ENCODE data around the gene ATP11A.
"Not testable (repeated sequence)": the region's sequence is repeated elsewhere in the genome, so short reads cannot be mapped to it uniquely, and the experiment has no call there.

The ATP11A gene

DNA sequence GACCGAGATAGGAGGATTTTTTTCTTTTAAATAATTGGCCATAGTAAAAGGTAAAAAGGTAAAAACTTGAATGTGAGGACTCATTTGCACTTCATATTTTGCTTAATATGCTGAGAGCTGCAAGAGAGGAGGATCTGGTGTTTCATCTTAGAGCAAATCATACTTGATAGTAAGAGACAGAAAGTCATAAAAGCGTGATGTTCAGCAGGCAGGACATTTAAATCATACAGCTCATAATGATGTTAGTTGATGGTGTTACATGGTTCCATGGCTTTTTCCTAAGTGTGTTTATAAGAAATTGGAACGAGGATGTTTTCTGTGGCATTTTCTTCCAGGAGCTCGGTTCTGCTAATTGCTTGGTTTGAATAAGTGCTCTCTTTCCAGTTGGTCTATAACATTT is 16.3 kb downstream of the ATP11A start:
- Histone ChIP-seq H3K23ac (ENCODE audit: low read length) (no peak overlapping the region), H4K5ac (ENCODE audit: low read length) (no peak overlapping the region), H3K27ac (ENCODE audit: low read depth, low read length) (no peak overlapping the region), H3K9ac (ENCODE audit: low read length) (no peak overlapping the region), H2BK15ac (replicated peaks; ENCODE audit: low read depth) (no peak overlapping the region), H2AK5ac (ENCODE audit: low read length) (no peak overlapping the region), H4K8ac (ENCODE audit: low read depth, low read length) (no peak overlapping the region), H3K4me2 (ENCODE audit: low read length) (no peak overlapping the region), H2BK5ac (ENCODE audit: low read length) (no peak overlapping the region), H3K79me1 (ENCODE audit: low read length) (peaks cover 19% of the 10 kb centered on the region), H2BK120ac (ENCODE audit: low read depth, low read length) (no peak overlapping the region), H3K4me1 (ENCODE audit: control insufficient read depth, low read depth, low read length) (peaks cover 21% of the 10 kb centered on the region), H3K18ac (ENCODE audit: low read length) (no peak overlapping the region), H3K4ac (ENCODE audit: low read depth, low read length) (no peak overlapping the region), H3K56ac (ENCODE audit: low read length) (no peak overlapping the region), H3K79me2 (ENCODE audit: control insufficient read depth, insufficient read depth, low read length) (peaks cover 24% of the 10 kb centered on the region), H3K27me3 (ENCODE audit: insufficient read depth, low read length, poor library complexity) (no peaks in the 10 kb centered on the region), H3K36me3 (ENCODE audit: control insufficient read depth, insufficient read depth, low read length) (no peaks in the 10 kb centered on the region), H3K4me3 (ENCODE audit: low read length) (no peak overlapping the region)
- no peak for DNase-seq
- no CpG with 5 or more reads among the region's 4 CpGs for WGBS (ENCODE audit: extremely low coverage, insufficient coverage, low lambda C conversion rate)

GRCh38 chr13:112708560-112709240 is 18.9 kb downstream of the ATP11A start:
- no peak overlapping the region for H2BK15ac ChIP-seq (replicated peaks; ENCODE audit: low read depth)
- H3K36me3 ChIP-seq (ENCODE audit: control insufficient read depth, insufficient read depth, low read length), result no peaks in the 10 kb centered on the region

DNA sequence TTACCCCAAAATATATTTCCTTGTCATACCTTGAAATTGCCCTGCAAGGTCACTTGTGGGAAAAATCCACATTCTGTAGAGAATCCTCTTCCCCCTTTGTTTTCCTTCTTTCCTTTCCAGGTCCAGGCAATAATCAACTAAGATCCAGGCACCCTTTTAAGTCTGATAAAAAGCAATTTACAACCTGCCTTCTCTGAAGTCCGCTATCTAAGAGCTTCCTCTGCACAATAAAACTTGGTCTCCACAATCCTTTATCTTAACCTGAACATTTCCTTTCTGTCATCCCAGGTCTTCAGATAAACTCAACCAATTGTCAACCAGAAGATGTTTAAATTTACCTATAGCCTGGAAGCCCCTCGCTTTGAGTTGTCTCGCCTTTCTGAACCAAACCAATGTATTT is 19.5 kb downstream of the ATP11A start:
- H2BK120ac ChIP-seq (ENCODE audit: low read depth, low read length); H3K27ac ChIP-seq (ENCODE audit: low read depth, low read length); H4K5ac ChIP-seq (ENCODE audit: low read length); DNase-seq; H3K23ac ChIP-seq (ENCODE audit: low read length); H3K4me3 ChIP-seq (ENCODE audit: low read length); H2AK5ac ChIP-seq (ENCODE audit: low read length); H3K4ac ChIP-seq (ENCODE audit: low read depth, low read length); H3K36me3 ChIP-seq (ENCODE audit: control insufficient read depth, insufficient read depth, low read length); H2BK15ac ChIP-seq (replicated peaks; ENCODE audit: low read depth); H4K8ac ChIP-seq (ENCODE audit: low read depth, low read length); H3K4me2 ChIP-seq (ENCODE audit: low read length); H3K56ac ChIP-seq (ENCODE audit: low read length); H2BK5ac ChIP-seq (ENCODE audit: low read length); H3K27me3 ChIP-seq (ENCODE audit: insufficient read depth, low read length, poor library complexity); H3K9ac ChIP-seq (ENCODE audit: low read length); H3K18ac ChIP-seq (ENCODE audit: low read length): not testable (repeated sequence)
- WGBS (ENCODE audit: extremely low coverage, insufficient coverage, low lambda C conversion rate), result no CpG with 5 or more reads among the region's 3 CpGs
- Histone ChIP-seq H3K79me1 (ENCODE audit: low read length) (peaks cover 13% of the 10 kb centered on the region), H3K4me1 (ENCODE audit: control insufficient read depth, low read depth, low read length) (peaks cover 21% of the 10 kb centered on the region), H3K79me2 (ENCODE audit: control insufficient read depth, insufficient read depth, low read length) (peaks cover 17% of the 10 kb centered on the region)

More at GRCh38 chr13:112708560-112709240, 18.9 kb downstream of the ATP11A start:
- Histone ChIP-seq H3K79me1 (ENCODE audit: low read length) (peaks cover 16% of the 10 kb centered on the region), H3K27me3 (ENCODE audit: insufficient read depth, low read length, poor library complexity) (no peaks in the 10 kb centered on the region), H2BK120ac (ENCODE audit: low read depth, low read length) (no peak overlapping the region), H3K23ac (ENCODE audit: low read length) (no peak overlapping the region), H3K4me1 (ENCODE audit: control insufficient read depth, low read depth, low read length) (peaks cover 27% of the 10 kb centered on the region), H3K56ac (ENCODE audit: low read length) (peak overlapping the region; percentile 18), H3K9ac (ENCODE audit: low read length) (no peak overlapping the region), H2AK5ac (ENCODE audit: low read length) (no peak overlapping the region), H3K79me2 (ENCODE audit: control insufficient read depth, insufficient read depth, low read length) (peaks cover 21% of the 10 kb centered on the region), H2BK5ac (ENCODE audit: low read length) (no peak overlapping the region), H4K8ac (ENCODE audit: low read depth, low read length) (no peak overlapping the region), H4K5ac (ENCODE audit: low read length) (no peak overlapping the region), H3K27ac (ENCODE audit: low read depth, low read length) (no peak overlapping the region), H3K4me2 (ENCODE audit: low read length) (no peak overlapping the region), H3K4ac (ENCODE audit: low read depth, low read length) (peak overlapping the region; percentile 44), H3K18ac (ENCODE audit: low read length) (peak overlapping the region; percentile 88), H3K4me3 (ENCODE audit: low read length) (no peak overlapping the region)
- WGBS (ENCODE audit: extremely low coverage, insufficient coverage, low lambda C conversion rate), result no CpG with 5 or more reads among the region's 11 CpGs
- DNase-seq, result no peak

- Histone ChIP-seq H3K27ac (ENCODE audit: low read depth, low read length) (peak overlapping the region; percentile 13), H3K4ac (ENCODE audit: low read depth, low read length) (no peak overlapping the region), H3K4me3 (ENCODE audit: low read length) (no peak overlapping the region), H4K8ac (ENCODE audit: low read depth, low read length) (no peak overlapping the region), H3K4me1 (ENCODE audit: control insufficient read depth, low read depth, low read length) (peaks cover 17% of the 10 kb centered on the region), H2BK120ac (ENCODE audit: low read depth, low read length) (no peak overlapping the region), H2AK5ac (ENCODE audit: low read length) (no peak overlapping the region), H3K79me2 (ENCODE audit: control insufficient read depth, insufficient read depth, low read length) (peaks cover 18% of the 10 kb centered on the region), H3K79me1 (ENCODE audit: low read length) (peaks cover 18% of the 10 kb centered on the region), H3K4me2 (ENCODE audit: low read length) (no peak overlapping the region), H2BK15ac (replicated peaks; ENCODE audit: low read depth) (no peak overlapping the region), H3K27me3 (ENCODE audit: insufficient read depth, low read length, poor library complexity) (no peaks in the 10 kb centered on the region), H3K56ac (ENCODE audit: low read length) (peak overlapping the region; percentile 73), H3K36me3 (ENCODE audit: control insufficient read depth, insufficient read depth, low read length) (no peaks in the 10 kb centered on the region), H3K9ac (ENCODE audit: low read length) (no peak overlapping the region), H3K23ac (ENCODE audit: low read length) (no peak overlapping the region), H3K18ac (ENCODE audit: low read length) (peak overlapping the region; percentile 33), H2BK5ac (ENCODE audit: low read length) (peak overlapping the region; percentile 20), H4K5ac (ENCODE audit: low read length) (no peak overlapping the region)
- WGBS (ENCODE audit: extremely low coverage, insufficient coverage, low lambda C conversion rate), result no CpG with 5 or more reads among the region's 26 CpGs
- no peak for DNase-seq
Measured at GRCh38 chr13:112709825-112710783, 20.3 kb downstream of the ATP11A start.

DNA sequence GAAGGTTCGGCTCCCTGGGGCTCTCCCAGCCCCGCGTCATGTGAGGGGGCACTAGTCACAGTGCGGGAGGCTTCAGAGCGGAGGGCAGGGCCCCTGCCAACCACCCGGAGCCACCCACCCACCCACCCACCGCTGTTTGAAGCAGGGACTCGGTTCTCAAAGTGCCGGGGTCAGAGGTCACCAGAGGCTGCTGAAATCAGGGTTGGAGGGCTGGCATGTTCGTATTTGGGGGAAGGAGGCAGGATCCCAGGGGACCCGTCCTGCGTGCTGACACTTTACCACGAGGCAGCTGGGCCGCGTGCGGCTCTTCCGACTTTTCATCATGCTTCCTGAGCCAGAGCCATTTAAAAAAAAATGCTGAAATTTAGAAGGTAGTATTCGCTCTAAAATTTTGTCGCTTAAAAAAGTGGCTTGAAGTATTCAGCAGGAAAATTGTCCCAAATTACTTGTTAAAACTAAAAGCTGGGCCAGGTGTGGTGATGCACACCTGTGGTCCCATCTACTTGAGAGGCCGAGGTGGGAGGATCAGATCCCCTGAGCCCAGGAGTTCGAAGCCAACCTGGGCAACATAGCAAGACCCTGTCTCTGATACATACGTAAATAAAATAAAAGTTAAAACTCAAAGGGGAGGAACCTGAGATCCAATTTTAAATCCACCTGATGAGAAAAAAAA is 21.2 kb downstream of the ATP11A start:
- DNase-seq, result no peak
- H4K5ac ChIP-seq (ENCODE audit: low read length), result no peak overlapping the region
- H3K27me3 ChIP-seq (ENCODE audit: insufficient read depth, low read length, poor library complexity), result no peaks in the 10 kb centered on the region
- no peak overlapping the region for H3K4ac ChIP-seq (ENCODE audit: low read depth, low read length)
- H2AK5ac ChIP-seq (ENCODE audit: low read length), result no peak overlapping the region
- peaks cover 17% of the 10 kb centered on the region for H3K4me1 ChIP-seq (ENCODE audit: control insufficient read depth, low read depth, low read length)
- no peak overlapping the region for H3K56ac ChIP-seq (ENCODE audit: low read length)
- no CpG with 5 or more reads among the region's 22 CpGs for WGBS (ENCODE audit: extremely low coverage, insufficient coverage, low lambda C conversion rate)
- peak overlapping the region; percentile 61 for H3K18ac ChIP-seq (ENCODE audit: low read length)
- no peak overlapping the region for H2BK5ac ChIP-seq (ENCODE audit: low read length)
- no peaks in the 10 kb centered on the region for H3K36me3 ChIP-seq (ENCODE audit: control insufficient read depth, insufficient read depth, low read length)
- H3K27ac ChIP-seq (ENCODE audit: low read depth, low read length), result peak overlapping the region; percentile 93
- no peak overlapping the region for H3K23ac ChIP-seq (ENCODE audit: low read length)
- no peak overlapping the region for H2BK15ac ChIP-seq (replicated peaks; ENCODE audit: low read depth)
- H3K9ac ChIP-seq (ENCODE audit: low read length), result no peak overlapping the region
- H3K79me1 ChIP-seq (ENCODE audit: low read length), result peaks cover 14% of the 10 kb centered on the region
- H3K4me2 ChIP-seq (ENCODE audit: low read length), result no peak overlapping the region
- H3K79me2 ChIP-seq (ENCODE audit: control insufficient read depth, insufficient read depth, low read length), result peaks cover 13% of the 10 kb centered on the region
- H4K8ac ChIP-seq (ENCODE audit: low read depth, low read length), result no peak overlapping the region
- no peak overlapping the region for H2BK120ac ChIP-seq (ENCODE audit: low read depth, low read length)
- H3K4me3 ChIP-seq (ENCODE audit: low read length), result no peak overlapping the region
